B cell (primary cell): ENCODE data around the gene CD180. TPM values are rescaled to one million over a fixed set of nuclear protein-coding genes. Genes with fewer than 3 reads are reported as not detected.
A peak's percentile ranks its signal among the peaks of the same experiment; 100 is the strongest.

Source experiments
- ATAC-seq: fragments of 200-7000 bp; cut with Tn5 transposase; one replicate; pipeline ENCODE4 v1.10.0; 2021; ENCODE audit warnings: low read depth, mild to moderate bottlenecking, moderate number of reproducible peaks, moderate library complexity
- CTCF ChIA-PET: fragments of 350-600 bp; sonication (Branson Sonifier 250); formaldehyde crosslinking; loops from one replicate; lab custom pipeline; 2021; ENCODE audit warnings: antibody characterized with exemption, inconsistent platforms; lab: Charles Lee
- POLR2A ChIA-PET: fragments of 350-600 bp; sonication (Branson Sonifier 250); formaldehyde crosslinking; loops from one replicate; lab custom pipeline; 2021; ENCODE audit warnings: antibody characterized with exemption; lab: Charles Lee
- DNase-seq: peaks from one replicate; pipeline ENCODE4 v3.0.0; 2013
- H2AFZ ChIP-seq: 2 replicates; pipeline ENCODE4 v1.6.1; 2012; ENCODE audit warnings: mild to moderate bottlenecking, low read depth, low read length; ENCODE audit not compliant: insufficient read depth, poor library complexity, severe bottlenecking
- H3K27ac ChIP-seq, 2 donors: 1 replicate in 1 of 2; 2 replicates in 1 of 2; pipeline ENCODE4 v1.5.1; 2012 to 2013; ENCODE audit warnings: low read length in 2 of 2, mild to moderate bottlenecking in 2 of 2, moderate library complexity in 1 of 2
- H3K27me3 ChIP-seq, 4 experiments: fragments of 200-600 bp in 1 of 4; sonication (generic) in 1 of 4; replicated peaks in 1 of 4; 1 replicate in 2 of 4; 2 replicates in 2 of 4; pipeline versions ENCODE4 v1.6.1 to v1.7.0; 2013 to 2016; ENCODE audit warnings: low read length in 3 of 4, mild to moderate bottlenecking in 2 of 4, mixed read lengths in 1 of 4, moderate library complexity in 1 of 4; ENCODE audit not compliant: insufficient read depth in 4 of 4, control insufficient read depth in 3 of 4; ENCODE audit errors: control extremely low read depth in 1 of 4
- H3K36me3 ChIP-seq, 2 experiments: replicated peaks in 1 of 2; 1 replicate in 1 of 2; 2 replicates in 1 of 2; pipeline versions ENCODE4 v1.6.1 to v1.7.1; 2013; ENCODE audit warnings: low read length in 1 of 2; ENCODE audit not compliant: insufficient read depth in 2 of 2, control insufficient read depth in 1 of 2; ENCODE audit errors: control extremely low read depth in 1 of 2, extremely low read depth in 1 of 2
- H3K4me1 ChIP-seq, 2 donors: fragments of 200-600 bp in 1 of 2; sonication (generic) in 1 of 2; 1 replicate in 1 of 2; 2 replicates in 1 of 2; pipeline versions ENCODE4 v1.5.1 to v1.6.1; 2013 to 2017; ENCODE audit warnings: low read length in 2 of 2; ENCODE audit not compliant: control insufficient read depth in 2 of 2, insufficient read depth in 2 of 2
- H3K4me2 ChIP-seq: replicated peaks from 2 replicates; pipeline ENCODE3; 2012; ENCODE audit warnings: mild to moderate bottlenecking, low read depth, low read length; ENCODE audit not compliant: poor library complexity, severe bottlenecking
- H3K4me3 ChIP-seq, 5 experiments: fragments of 200-600 bp in 1 of 5; sonication (generic) in 1 of 5; 1 replicate in 3 of 5; 2 replicates in 2 of 5; pipeline versions ENCODE4 v1.5.1 to v1.7.0; 2011 to 2016; ENCODE audit warnings: low read length in 4 of 5, mild to moderate bottlenecking in 4 of 5, low read depth in 2 of 5, control low read depth in 1 of 5, moderate library complexity in 1 of 5; ENCODE audit not compliant: insufficient read depth in 1 of 5; ENCODE audit errors: control extremely low read depth in 1 of 5, extremely low read depth in 1 of 5
- H3K79me2 ChIP-seq: fragments of 200-600 bp; sonication (generic); one replicate; pipeline ENCODE4 v1.6.0; 2016; ENCODE audit warnings: low read length; ENCODE audit not compliant: control insufficient read depth, insufficient read depth
- H3K9ac ChIP-seq: fragments of 200-600 bp; sonication (generic); 2 replicates; pipeline ENCODE4 v1.6.1; 2017; ENCODE audit warnings: mild to moderate bottlenecking, low read length, moderate library complexity
- H3K9me3 ChIP-seq, 3 donors: one replicate each; pipeline versions ENCODE4 v1.6.1 to v1.7.1; 2013; ENCODE audit warnings: low read length in 2 of 3; ENCODE audit not compliant: control insufficient read depth in 2 of 3, insufficient read depth in 1 of 3; ENCODE audit errors: control extremely low read depth in 1 of 3
- H4K20me1 ChIP-seq: 2 replicates; pipeline ENCODE4 v1.6.0; 2012; ENCODE audit warnings: mild to moderate bottlenecking, low read length; ENCODE audit not compliant: insufficient read depth, control insufficient read depth, poor library complexity, severe bottlenecking
- H3K27ac Mint-ChIP-seq: one replicate; pipeline ENCODE4 v1.8.0; 2021; ENCODE audit warnings: mixed read lengths
- H3K27me3 Mint-ChIP-seq: one replicate; pipeline ENCODE4 v1.8.0; 2021; ENCODE audit warnings: mixed read lengths
- H3K4me1 Mint-ChIP-seq: one replicate; pipeline ENCODE4 v1.8.0; 2021; ENCODE audit warnings: mixed read lengths
- H3K4me3 Mint-ChIP-seq: one replicate; pipeline ENCODE4 v1.8.0; 2021; ENCODE audit warnings: mixed read lengths
- H3K9me3 Mint-ChIP-seq: one replicate; pipeline ENCODE4 v1.8.0; 2022; ENCODE audit warnings: mixed read lengths; ENCODE audit not compliant: insufficient read depth
- CTCF ChIP-seq: fragments of 200-600 bp; IDR thresholded peaks from one replicate; pipeline ENCODE4 v1.8.0; 2022; ENCODE audit warnings: antibody characterized with exemption, mild to moderate bottlenecking
- EZH2 ChIP-seq: IDR thresholded peaks from 2 replicates; pipeline ENCODE4 v1.6.1; 2012; ENCODE audit warnings: borderline replicate concordance, low read depth, mild to moderate bottlenecking, moderate library complexity, low read length; ENCODE audit not compliant: insufficient read depth, poor library complexity, severe bottlenecking
- WGBS: methylation state at CpG from one replicate; pipeline ENCODE4 v1.1.5; 2013; ENCODE audit warnings: missing lambda C conversion rate; ENCODE audit not compliant: insufficient coverage; 5-methylcytosine and 5-hydroxymethylcytosine counted together
- intact Hi-C: fragments of 100-400 bp; cut with micrococcal nuclease; formaldehyde crosslinking; loops from one replicate; pipeline ENCODE4 v1.10.0; 2022
- polyA plus RNA-seq: library from polyadenylated mRNA; depleted of rRNA; stranded (reverse); fragments of >200 nt; gene quantifications from 2 replicates; pipeline ENCODE4 v1.2.3, GENCODE V29; 2012
- total RNA-seq, 2 donors: library from RNA; stranded (reverse); fragments of 120-200 nt in 1 of 2; gene quantifications; 1 replicate in 1 of 2; 2 replicates in 1 of 2; pipeline versions ENCODE4 v1.2.3 to v1.2.4, GENCODE V29; 2013 to 2022

Gene CD180
- total and polyA plus RNA-seq, 2 donors (not counting 1 experiment from before 2014, with no cell fraction given) = 16.1 to 16.4 TPM

GRCh38 chr5:67192719-67193438 is 3.7 kb downstream of the CD180 start:
- Histone ChIP-seq H3K4me2 (peak overlapping the region; percentile 89), H3K79me2 (peaks cover 100% of the 10 kb centered on the region), H3K4me3 (peak overlapping the region; percentile 63 to 95 (median 74)), H3K27ac (peak overlapping the region; percentile 87 to 98), H4K20me1 (peaks cover 41% of the 10 kb centered on the region), H3K9ac (peak overlapping the region; percentile 87), H3K27me3 (no peaks in the 10 kb centered on the region), H3K36me3 (peaks cover 14 to 67% of the 10 kb centered on the region in 2 experiments), H3K9me3 (peaks cover 0 to 9% (median 3%) of the 10 kb centered on the region in 3 donors), H3K4me1 (peaks cover 63 to 75% of the 10 kb centered on the region in 2 donors), H2AFZ (no peak overlapping the region)
- Mint-ChIP-seq H3K27me3 (no peaks in the 10 kb centered on the region), H3K27ac (peak overlapping the region; percentile 97), H3K9me3 (no peaks in the 10 kb centered on the region), H3K4me1 (peaks cover 96% of the 10 kb centered on the region), H3K4me3 (peak overlapping the region; percentile 91)
- ATAC-seq (peak; percentile 42), DNase-seq (peak; percentile 80)
- ChIA-PET CTCF (interaction anchor here (0.6 to 9.8 kb wide), 6 partner anchors 8 to 1215 kb away, joined by 3 to 139 read pairs (median 9); no protein-coding TSS in a partner anchor), POLR2A (interaction anchor here (0.9 to 1.9 kb wide), 6 partner anchors 10 to 1023 kb away, joined by 3 to 7 read pairs (median 4); partner anchors contain the start of gene PIK3R1)
- intact Hi-C loops = loop anchor here (10.0 kb wide), 2 partner anchors 1022 to 1242 kb away; partner anchors contain the start of gene PIK3R1
- 7% methylated on average over 2 of the region's 9 CpGs for WGBS
- TF ChIP-seq CTCF = no peak
- no peak for TF ChIP-seq EZH2
